H9 (cell line): ENCODE data around the gene DNAJC11. TPM values are rescaled to one million over a fixed set of nuclear protein-coding genes. Genes with fewer than 3 reads are reported as not detected.

Source experiments
- DNase-seq: peaks from one replicate; pipeline ENCODE4 v3.0.0-alpha.2; 2017
- H2AFZ ChIP-seq: one replicate; pipeline ENCODE4 v1.6.1; 2013; ENCODE audit warnings: mild to moderate bottlenecking, low read length, control low read depth, moderate library complexity
- H2AK5ac ChIP-seq: 2 replicates; pipeline ENCODE4 v1.6.1; 2013; ENCODE audit warnings: low read length, control low read depth, mixed read lengths; ENCODE audit not compliant: insufficient read length
- H2BK120ac ChIP-seq: one replicate; pipeline ENCODE4 v1.6.1; 2013; ENCODE audit warnings: low read depth, mild to moderate bottlenecking, low read length, control low read depth, inconsistent platforms; ENCODE audit not compliant: poor library complexity, severe bottlenecking
- H2BK12ac ChIP-seq: 2 replicates; pipeline ENCODE4 v1.6.1; 2013; ENCODE audit warnings: low read length, control low read depth, mixed read lengths, low read depth; ENCODE audit not compliant: insufficient read length
- H2BK15ac ChIP-seq: 2 replicates; pipeline ENCODE4 v1.6.1; 2013; ENCODE audit warnings: low read depth, low read length, control low read depth
- H2BK20ac ChIP-seq: one replicate; pipeline ENCODE4 v1.6.1; 2013; ENCODE audit warnings: low read depth, mild to moderate bottlenecking, low read length, control low read depth, inconsistent platforms; ENCODE audit not compliant: poor library complexity, severe bottlenecking
- H2BK5ac ChIP-seq: 2 replicates; pipeline ENCODE4 v1.6.1; 2013; ENCODE audit warnings: low read length, control low read depth, mixed read lengths; ENCODE audit not compliant: insufficient read length
- H3K14ac ChIP-seq: 2 replicates; pipeline ENCODE4 v1.6.1; 2013; ENCODE audit warnings: low read length, control low read depth; ENCODE audit not compliant: insufficient read depth
- H3K18ac ChIP-seq: 2 replicates; pipeline ENCODE4 v1.6.1; 2013; ENCODE audit warnings: low read depth, mild to moderate bottlenecking, mixed read lengths, low read length, control low read depth; ENCODE audit not compliant: insufficient read length
- H3K23ac ChIP-seq: 2 replicates; pipeline ENCODE4 v1.6.1; 2013; ENCODE audit warnings: low read length, control low read depth, mixed read lengths, low read depth; ENCODE audit not compliant: insufficient read length
- H3K23me2 ChIP-seq: 2 replicates; pipeline ENCODE4 v1.6.1; 2013; ENCODE audit warnings: low read depth, mild to moderate bottlenecking, mixed read lengths, low read length, control low read depth; ENCODE audit not compliant: insufficient read length, poor library complexity, severe bottlenecking
- H3K27ac ChIP-seq: 2 replicates; pipeline ENCODE4 v1.5.1; 2013; ENCODE audit warnings: low read length, control low read depth, mixed read lengths, low read depth; ENCODE audit not compliant: insufficient read length
- H3K27me3 ChIP-seq: 2 replicates; pipeline ENCODE4 v1.6.1; 2013; ENCODE audit warnings: low read length, control low read depth, inconsistent platforms; ENCODE audit not compliant: insufficient read depth
- H3K4ac ChIP-seq: 2 replicates; pipeline ENCODE4 v1.6.1; 2013; ENCODE audit warnings: low read depth, mild to moderate bottlenecking, control low read depth, inconsistent platforms, low read length, moderate library complexity
- H3K4me1 ChIP-seq: 2 replicates; pipeline ENCODE4 v1.6.1; 2013; ENCODE audit warnings: low read length, control low read depth, inconsistent platforms; ENCODE audit not compliant: insufficient read depth
- H3K4me2 ChIP-seq: 2 replicates; pipeline ENCODE4 v1.6.1; 2013; ENCODE audit warnings: low read length, control low read depth, mixed read lengths; ENCODE audit not compliant: insufficient read length, insufficient read depth
- H3K56ac ChIP-seq: 2 replicates; pipeline ENCODE4 v1.6.1; 2013; ENCODE audit warnings: low read depth, mild to moderate bottlenecking, mixed read lengths, low read length, control low read depth; ENCODE audit not compliant: insufficient read length
- H3K79me1 ChIP-seq: 2 replicates; pipeline ENCODE4 v1.6.1; 2013; ENCODE audit warnings: low read depth, mild to moderate bottlenecking, moderate library complexity, low read length, control low read depth, inconsistent platforms; ENCODE audit not compliant: insufficient read depth, poor library complexity, severe bottlenecking
- H3K79me2 ChIP-seq: 2 replicates; pipeline ENCODE4 v1.6.1; 2013; ENCODE audit warnings: low read length, control low read depth, inconsistent platforms; ENCODE audit not compliant: insufficient read depth
- H3K9ac ChIP-seq: 2 replicates; pipeline ENCODE4 v1.6.1; 2013; ENCODE audit warnings: low read length, control low read depth, mixed read lengths; ENCODE audit not compliant: insufficient read length; ENCODE audit errors: extremely low read depth
- H3K9me3 ChIP-seq: one replicate; pipeline ENCODE4 v1.6.1; 2013; ENCODE audit warnings: low read depth, low read length, inconsistent platforms; ENCODE audit not compliant: control insufficient read depth
- H3T11ph ChIP-seq: one replicate; pipeline ENCODE4 v1.6.1; 2013; ENCODE audit warnings: mild to moderate bottlenecking, low read length, control low read depth, inconsistent platforms
- H4K20me1 ChIP-seq: one replicate; pipeline ENCODE4 v1.6.1; 2013; ENCODE audit not compliant: control insufficient read depth, insufficient read length, insufficient read depth
- H4K5ac ChIP-seq: 2 replicates; pipeline ENCODE4 v1.6.1; 2013; ENCODE audit warnings: low read depth, mild to moderate bottlenecking, mixed read lengths, low read length, control low read depth; ENCODE audit not compliant: insufficient read length
- H4K8ac ChIP-seq: replicated peaks from 2 replicates; pipeline ENCODE4 v1.6.1; 2013; ENCODE audit warnings: low read length, control low read depth, mixed read lengths, low read depth; ENCODE audit not compliant: insufficient read length
- H4K91ac ChIP-seq: 2 replicates; pipeline ENCODE4 v1.6.1; 2013; ENCODE audit warnings: low read depth, mild to moderate bottlenecking, moderate library complexity, mixed read lengths, low read length, control low read depth; ENCODE audit not compliant: insufficient read length
- H3K27ac Mint-ChIP-seq, 3 experiments: 2 replicates in 2 of 3; 3 replicates in 1 of 3; pipeline ENCODE4 v1.8.0; 2020 to 2021; ENCODE audit warnings: mixed read lengths in 3 of 3, mild to moderate bottlenecking in 1 of 3, moderate library complexity in 1 of 3
- H3K27me3 Mint-ChIP-seq: 2 replicates; pipeline ENCODE4 v1.8.0; 2021; ENCODE audit warnings: low read depth, mild to moderate bottlenecking, moderate library complexity, mixed read lengths
- H3K36me3 Mint-ChIP-seq, 3 experiments: 2 replicates in 2 of 3; 3 replicates in 1 of 3; pipeline ENCODE4 v1.8.0; 2020 to 2021; ENCODE audit warnings: low read depth in 3 of 3, mixed read lengths in 3 of 3; ENCODE audit not compliant: insufficient read depth in 1 of 3
- H3K4me1 Mint-ChIP-seq, 2 experiments: 2 replicates each; pipeline ENCODE4 v1.8.0; 2020; ENCODE audit warnings: mixed read lengths in 2 of 2
- H3K4me3 Mint-ChIP-seq, 2 experiments: 2 replicates in 1 of 2; 3 replicates in 1 of 2; pipeline ENCODE4 v1.8.0; 2020 to 2021; ENCODE audit warnings: mild to moderate bottlenecking in 2 of 2, mixed read lengths in 2 of 2, moderate library complexity in 1 of 2
- H3K9me3 Mint-ChIP-seq, 2 experiments: 2 replicates in 1 of 2; 3 replicates in 1 of 2; pipeline ENCODE4 v1.8.0; 2020; ENCODE audit warnings: mild to moderate bottlenecking in 2 of 2, mixed read lengths in 2 of 2, moderate library complexity in 1 of 2
- WGBS: extraction: QIAGEN DNeasy Blood & Tissue Kit; methylation state at CpG from one replicate; pipeline ENCODE4 v1.1.7; 2013; ENCODE audit warnings: missing lambda C conversion rate, low lambda C conversion rate, mixed read lengths; ENCODE audit not compliant: insufficient read length; ENCODE audit errors: extremely low coverage; 5-methylcytosine and 5-hydroxymethylcytosine counted together
- total RNA-seq: library from RNA; stranded (reverse); gene quantifications from 2 replicates; pipeline ENCODE4 v1.2.1, GENCODE V29; 2021
- TF ChIP-seq, protein P1 (sequence below): fragments of 200-600 bp; sonication (generic); conservative IDR thresholded peaks from 3 replicates; pipeline ENCODE4 v1.8.0; 2021; ENCODE audit warnings: antibody characterized with exemption, mild to moderate bottlenecking

The DNAJC11 gene
- total RNA-seq, 1 experiment from 2014 or later, result 88.5 TPM

DNA sequence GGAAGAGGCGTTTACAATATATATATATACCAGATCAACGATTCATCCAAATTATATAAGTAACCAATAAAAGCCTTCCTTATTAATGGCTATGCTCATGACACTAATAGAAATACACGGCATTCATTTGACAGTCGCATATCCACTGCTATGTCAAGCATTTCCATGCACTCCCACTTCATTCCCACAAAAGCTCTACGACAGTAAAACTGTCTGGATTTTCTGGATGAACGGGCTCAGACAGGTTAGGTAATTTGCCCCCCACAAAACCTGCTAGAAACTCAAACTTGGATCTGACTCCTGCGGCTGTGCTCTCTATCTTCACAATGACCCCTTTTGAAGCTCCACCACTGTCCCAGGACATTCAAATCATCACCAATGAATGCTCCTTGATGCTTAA is 11.4 kb downstream of the DNAJC11 start:
- Histone ChIP-seq H3K4me2 (no peak overlapping the region), H4K20me1 (no peaks in the 10 kb centered on the region), H3K9ac (no peak overlapping the region), H3K4ac (no peak overlapping the region), H4K8ac (no peak overlapping the region), H3K14ac (no peak overlapping the region), H2BK12ac (no peak overlapping the region), H4K91ac (no peak overlapping the region), H3K79me2 (peaks cover 32% of the 10 kb centered on the region; the same call in 1 of the 2 replicates), H3K27ac (no peak overlapping the region), H2AK5ac (no peak overlapping the region), H3T11ph (no peak overlapping the region), H2BK5ac (no peak overlapping the region), H3K56ac (no peak overlapping the region), H4K5ac (no peak overlapping the region), H3K4me1 (peaks cover 7% of the 10 kb centered on the region), H3K79me1 (peaks cover 26% of the 10 kb centered on the region), H3K23me2 (no peaks in the 10 kb centered on the region), H3K9me3 (no peaks in the 10 kb centered on the region), H2BK120ac (no peak overlapping the region), H2AFZ (no peak overlapping the region), H3K18ac (no peak overlapping the region), H3K23ac (no peak overlapping the region), H2BK15ac (no peak overlapping the region), H3K27me3 (no peaks in the 10 kb centered on the region; the same call in 1 of the 2 replicates), H2BK20ac (no peak overlapping the region)
- no peaks in the 10 kb centered on the region for H3K27me3 Mint-ChIP-seq
- peaks cover 23 to 28% of the 10 kb centered on the region in 2 experiments for H3K4me1 Mint-ChIP-seq
- WGBS, result no CpG with 5 or more reads among the region's 7 CpGs
- H3K36me3 Mint-ChIP-seq, result peaks cover 5 to 13% (median 9%) of the 10 kb centered on the region in 3 experiments; a peak in 6 of 7 replicates
- H3K4me3 Mint-ChIP-seq, result no peak overlapping the region
- no peak overlapping the region for H3K27ac Mint-ChIP-seq
- no peaks in the 10 kb centered on the region for H3K9me3 Mint-ChIP-seq
- TF ChIP-seq, protein P1, sequence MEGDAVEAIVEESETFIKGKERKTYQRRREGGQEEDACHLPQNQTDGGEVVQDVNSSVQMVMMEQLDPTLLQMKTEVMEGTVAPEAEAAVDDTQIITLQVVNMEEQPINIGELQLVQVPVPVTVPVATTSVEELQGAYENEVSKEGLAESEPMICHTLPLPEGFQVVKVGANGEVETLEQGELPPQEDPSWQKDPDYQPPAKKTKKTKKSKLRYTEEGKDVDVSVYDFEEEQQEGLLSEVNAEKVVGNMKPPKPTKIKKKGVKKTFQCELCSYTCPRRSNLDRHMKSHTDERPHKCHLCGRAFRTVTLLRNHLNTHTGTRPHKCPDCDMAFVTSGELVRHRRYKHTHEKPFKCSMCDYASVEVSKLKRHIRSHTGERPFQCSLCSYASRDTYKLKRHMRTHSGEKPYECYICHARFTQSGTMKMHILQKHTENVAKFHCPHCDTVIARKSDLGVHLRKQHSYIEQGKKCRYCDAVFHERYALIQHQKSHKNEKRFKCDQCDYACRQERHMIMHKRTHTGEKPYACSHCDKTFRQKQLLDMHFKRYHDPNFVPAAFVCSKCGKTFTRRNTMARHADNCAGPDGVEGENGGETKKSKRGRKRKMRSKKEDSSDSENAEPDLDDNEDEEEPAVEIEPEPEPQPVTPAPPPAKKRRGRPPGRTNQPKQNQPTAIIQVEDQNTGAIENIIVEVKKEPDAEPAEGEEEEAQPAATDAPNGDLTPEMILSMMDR, result no peak
- no peak for DNase-seq
